VCaP (cell line): ENCODE measurements around the gene MRI1.

Experiments
- H3K27ac ChIP-seq: fragments of 450-650 bp; 2 replicates; pipeline ENCODE4 v1.5.1; 2017
- CTCF ChIP-seq: fragments of 450-650 bp; conservative IDR thresholded peaks from 2 replicates; pipeline ENCODE4 v1.5.1; 2017; ENCODE audit warnings: mild to moderate bottlenecking, moderate library complexity

MRI1 gene

GRCh38 chr19:13764101-13764807, at the start of gene MRI1:
Gene MRI1, plus strand, starts transcription at chr19:13764522. Its CDS starts 67 bp downstream, at chr19:13764589.
- no peak for TF ChIP-seq CTCF
- peak within 1 kb of the TSS; percentile 68 for H3K27ac ChIP-seq

GRCh38 chr19:13717194-13717643, 47.1 kb upstream of the MRI1 start:
- TF ChIP-seq CTCF = no peak
- no peak overlapping the region for H3K27ac ChIP-seq

GRCh38 chr19:13718733-13719132, 45.6 kb upstream of the MRI1 start:
- H3K27ac ChIP-seq = no peak overlapping the region
- TF ChIP-seq CTCF = peak; percentile 73

GRCh38 chr19:13722146-13722545, 42.2 kb upstream of the MRI1 start:
- H3K27ac ChIP-seq = no peak overlapping the region
- TF ChIP-seq CTCF = no peak

GRCh38 chr19:13723206-13723605, 41.1 kb upstream of the MRI1 start:
- TF ChIP-seq CTCF = no peak
- no peak overlapping the region for H3K27ac ChIP-seq

- TF ChIP-seq CTCF = no peak
- no peak overlapping the region for H3K27ac ChIP-seq
Observed at GRCh38 chr19:13726323-13726722, 38.0 kb upstream of the MRI1 start.

- no peak for TF ChIP-seq CTCF
- H3K27ac ChIP-seq = no peak overlapping the region
Observed at GRCh38 chr19:13727798-13728197, 36.5 kb upstream of the MRI1 start.
